Islet precursor cell (in vitro differentiated cells): Measurements from ENCODE around the gene ANKHD1.
A peak's percentile ranks its signal among the peaks of the same experiment; 100 is the strongest.
"Not testable (repeated sequence)": the region's sequence is repeated elsewhere in the genome, so short reads cannot be mapped to it uniquely, and the experiment has no call there.

Source experiments
- DNase-seq: peaks from one replicate; pipeline ENCODE4 v3.0.0-alpha.2; 2018

The ANKHD1 gene

GRCh38 chr5:140381972-140382371, 19.7 kb upstream of the ANKHD1 start:
- no peak for DNase-seq

- no peak for DNase-seq
Observed at GRCh38 chr5:140382866-140383265, 18.8 kb upstream of the ANKHD1 start.

GRCh38 chr5:140383300-140383699, 18.3 kb upstream of the ANKHD1 start:
- DNase-seq: no peak

GRCh38 chr5:140388052-140388451, 13.6 kb upstream of the ANKHD1 start:
- no peak for DNase-seq

- no peak for DNase-seq
Observed at GRCh38 chr5:140391312-140391711, 10.3 kb upstream of the ANKHD1 start.

- DNase-seq: no peak
Observed at GRCh38 chr5:140391732-140392131, 9.9 kb upstream of the ANKHD1 start.

- no peak for DNase-seq
Observed at GRCh38 chr5:140393738-140394137, 7.9 kb upstream of the ANKHD1 start.

GRCh38 chr5:140398379-140398811, 3.2 kb upstream of the ANKHD1 start:
- no peak for DNase-seq

- DNase-seq: no peak
Observed at GRCh38 chr5:140399979-140400729, 1.5 kb upstream of the ANKHD1 start.

- DNase-seq: peak; percentile 98
Observed at GRCh38 chr5:140400730-140401361, 787 bp upstream of the ANKHD1 start.

- peak; percentile 90 for DNase-seq
Observed at GRCh38 chr5:140402258-140403074, 833 bp downstream of the ANKHD1 start.

- no peak for DNase-seq
Observed at GRCh38 chr5:140403613-140404012, 2.0 kb downstream of the ANKHD1 start.

- no peak for DNase-seq
Observed at GRCh38 chr5:140408750-140409241, 7.2 kb downstream of the ANKHD1 start.

GRCh38 chr5:140413230-140413629, 11.6 kb downstream of the ANKHD1 start:
- DNase-seq: no peak

- no peak for DNase-seq
Observed at GRCh38 chr5:140417235-140417634, 15.6 kb downstream of the ANKHD1 start.

- DNase-seq: no peak
Observed at GRCh38 chr5:140418862-140419520, 17.4 kb downstream of the ANKHD1 start.

GRCh38 chr5:140420226-140420570, 18.6 kb downstream of the ANKHD1 start:
- DNase-seq: no peak

GRCh38 chr5:140420665-140421361, 19.2 kb downstream of the ANKHD1 start:
- no peak for DNase-seq

- not testable (repeated sequence) for DNase-seq
Observed at GRCh38 chr5:140421375-140421774, 19.7 kb downstream of the ANKHD1 start.

- DNase-seq: no peak
Observed at GRCh38 chr5:140423609-140424008, 22.0 kb downstream of the ANKHD1 start.

- no peak for DNase-seq
Observed at GRCh38 chr5:140424135-140424534, 22.5 kb downstream of the ANKHD1 start.

- not testable (repeated sequence) for DNase-seq
Observed at GRCh38 chr5:140427726-140428125, 26.1 kb downstream of the ANKHD1 start.
